ENCODE measurements around the gene GNA12. TPM values are rescaled to one million over a fixed set of nuclear protein-coding genes. Genes with fewer than 3 reads are reported as not detected.

The GNA12 gene
- total RNA-seq, 1 experiment from 2014 or later, result 35.5 TPM

DNA sequence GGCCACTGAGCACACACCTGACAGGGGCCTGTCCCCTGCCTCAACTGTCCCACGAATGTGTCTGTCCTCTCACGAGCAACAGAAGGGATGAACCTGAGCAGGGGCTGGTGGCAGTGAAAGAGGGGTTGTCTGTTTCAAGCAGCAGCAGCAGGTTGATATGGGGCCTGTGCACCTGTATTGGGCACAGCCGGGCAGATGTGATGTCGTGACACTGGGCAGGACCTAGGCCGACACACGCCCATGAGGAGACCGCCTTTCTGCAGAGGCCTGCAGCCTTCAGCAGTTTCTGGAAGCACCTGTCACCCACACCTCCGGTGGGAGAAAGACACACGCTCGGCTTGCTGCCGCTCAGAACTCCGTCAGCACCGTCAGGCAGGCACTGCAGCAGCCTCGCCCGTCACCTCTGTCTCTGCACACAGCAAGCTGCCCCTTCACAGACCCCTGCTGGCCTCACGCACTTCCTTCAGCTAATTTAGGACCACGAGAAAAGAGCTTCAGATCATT is 107.6 kb downstream of the GNA12 start:
- no peak for TF ChIP-seq EZH2 (IDR thresholded peaks at IDR 0.05; ENCODE audit: borderline replicate concordance, low read depth, low read length, poor library complexity, severe bottlenecking)
- TF ChIP-seq, protein P1, sequence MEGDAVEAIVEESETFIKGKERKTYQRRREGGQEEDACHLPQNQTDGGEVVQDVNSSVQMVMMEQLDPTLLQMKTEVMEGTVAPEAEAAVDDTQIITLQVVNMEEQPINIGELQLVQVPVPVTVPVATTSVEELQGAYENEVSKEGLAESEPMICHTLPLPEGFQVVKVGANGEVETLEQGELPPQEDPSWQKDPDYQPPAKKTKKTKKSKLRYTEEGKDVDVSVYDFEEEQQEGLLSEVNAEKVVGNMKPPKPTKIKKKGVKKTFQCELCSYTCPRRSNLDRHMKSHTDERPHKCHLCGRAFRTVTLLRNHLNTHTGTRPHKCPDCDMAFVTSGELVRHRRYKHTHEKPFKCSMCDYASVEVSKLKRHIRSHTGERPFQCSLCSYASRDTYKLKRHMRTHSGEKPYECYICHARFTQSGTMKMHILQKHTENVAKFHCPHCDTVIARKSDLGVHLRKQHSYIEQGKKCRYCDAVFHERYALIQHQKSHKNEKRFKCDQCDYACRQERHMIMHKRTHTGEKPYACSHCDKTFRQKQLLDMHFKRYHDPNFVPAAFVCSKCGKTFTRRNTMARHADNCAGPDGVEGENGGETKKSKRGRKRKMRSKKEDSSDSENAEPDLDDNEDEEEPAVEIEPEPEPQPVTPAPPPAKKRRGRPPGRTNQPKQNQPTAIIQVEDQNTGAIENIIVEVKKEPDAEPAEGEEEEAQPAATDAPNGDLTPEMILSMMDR (conservative IDR thresholded peaks at IDR 0.05; ENCODE audit: low read depth, low read length), result no peak
- Histone ChIP-seq H3K9me3 (ENCODE audit: low read depth, low read length, poor library complexity, severe bottlenecking) (no peaks in the 10 kb centered on the region), H3K27ac (ENCODE audit: low read depth, low read length, poor library complexity, severe bottlenecking) (no peak overlapping the region), H3K4me1 (ENCODE audit: insufficient read depth, low read length, poor library complexity, severe bottlenecking) (peaks cover 9% of the 10 kb centered on the region), H3K4me3 (ENCODE audit: low read depth, low read length, poor library complexity, severe bottlenecking) (no peak overlapping the region), H3K27me3 (replicated peaks; ENCODE audit: insufficient read depth, low read depth, low read length, poor library complexity) (no peaks in the 10 kb centered on the region), H3K36me3 (ENCODE audit: insufficient read depth, low read length, poor library complexity, severe bottlenecking) (no peaks in the 10 kb centered on the region)
- no TSS peak for BruUV-seq (replicated peaks)
- intact Hi-C loops (cut with micrococcal nuclease; ENCODE audit: unreplicated experiment), result no loop called here
- DNase-seq (ENCODE audit: low spot score), result no peak
- POLR2A ChIA-PET (ENCODE audit: low non-redundant PET), result no interaction called here
- CTCF ChIA-PET, result no interaction called here

DNA sequence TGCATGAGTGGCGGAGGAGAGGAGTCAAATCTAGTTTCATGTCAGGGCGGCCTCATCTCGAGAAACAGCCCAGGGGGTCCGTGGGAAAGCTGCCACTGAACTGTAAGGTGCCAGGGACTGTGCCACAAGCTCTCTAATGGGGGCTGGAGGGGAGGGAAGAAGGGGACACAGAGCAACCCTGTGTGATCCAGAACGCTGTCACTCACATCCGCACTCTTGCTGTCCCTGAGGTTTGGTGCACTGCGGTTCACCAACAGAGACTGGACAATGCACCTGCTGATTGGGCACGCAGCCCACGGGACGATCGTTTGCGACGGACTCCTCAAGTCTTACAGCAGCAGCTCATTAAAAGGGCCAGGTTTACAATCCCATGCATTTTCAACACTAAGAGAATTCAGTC is 108.4 kb downstream of the GNA12 start:
- CTCF ChIA-PET, result no interaction called here

DNA sequence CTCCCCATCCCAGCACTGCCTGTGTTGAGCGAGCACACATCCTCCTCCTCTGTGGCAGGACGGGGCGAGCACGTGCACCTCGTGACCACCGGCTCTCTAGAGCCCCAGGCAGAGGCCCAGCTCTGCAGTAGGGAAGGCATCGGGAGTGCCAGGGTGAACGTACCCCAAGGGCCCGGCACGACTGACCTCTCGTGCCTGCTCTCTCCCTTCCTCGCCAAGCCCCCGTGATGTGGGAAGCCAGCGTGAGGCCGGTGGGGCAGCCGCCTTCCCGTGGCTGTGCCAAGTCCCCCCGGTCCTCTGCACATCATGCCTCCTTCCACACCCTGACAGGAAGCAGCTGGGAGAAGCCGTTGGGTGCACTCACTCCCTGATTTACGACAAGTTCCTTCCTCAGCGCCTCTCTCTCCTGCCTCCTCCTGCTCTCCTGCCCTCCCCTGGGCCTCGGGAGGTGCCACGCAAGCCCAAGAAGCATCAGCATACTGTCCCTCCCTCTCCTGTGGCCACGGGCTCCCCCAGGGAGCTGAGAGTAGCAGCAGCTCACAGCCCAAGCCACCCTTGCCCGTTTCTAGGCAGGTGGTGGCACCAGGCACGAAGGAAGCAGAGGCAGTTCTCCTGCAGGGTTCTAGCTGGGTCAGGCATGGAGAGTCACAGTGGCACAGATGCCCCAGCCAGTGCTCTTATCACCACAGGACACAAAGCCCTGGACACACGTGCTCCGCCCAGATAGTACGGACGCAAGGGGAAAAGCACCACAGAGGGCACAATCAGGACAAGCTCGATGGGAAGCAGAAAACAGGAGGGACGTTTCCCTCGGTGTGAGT is 109.1 kb downstream of the GNA12 start:
- CTCF ChIA-PET, result interaction anchor here (0.7 kb wide), 1 partner anchor 506 kb away, joined by 3 read pairs; no protein-coding TSS in a partner anchor
- Histone ChIP-seq H3K36me3 (ENCODE audit: insufficient read depth, low read length, poor library complexity, severe bottlenecking) (no peaks in the 10 kb centered on the region), H3K27me3 (replicated peaks; ENCODE audit: insufficient read depth, low read depth, low read length, poor library complexity) (no peaks in the 10 kb centered on the region), H3K27ac (ENCODE audit: low read depth, low read length, poor library complexity, severe bottlenecking) (peak overlapping the region; percentile 49), H3K4me3 (ENCODE audit: low read depth, low read length, poor library complexity, severe bottlenecking) (no peak overlapping the region), H3K9me3 (ENCODE audit: low read depth, low read length, poor library complexity, severe bottlenecking) (no peaks in the 10 kb centered on the region), H3K4me1 (ENCODE audit: insufficient read depth, low read length, poor library complexity, severe bottlenecking) (peaks cover 9% of the 10 kb centered on the region)
- BruUV-seq (replicated peaks), result no TSS peak
- peak; percentile 68 for DNase-seq (ENCODE audit: low spot score)
- TF ChIP-seq, protein P1 (conservative IDR thresholded peaks at IDR 0.05; ENCODE audit: low read depth, low read length), result no peak
- TF ChIP-seq EZH2 (IDR thresholded peaks at IDR 0.05; ENCODE audit: borderline replicate concordance, low read depth, low read length, poor library complexity, severe bottlenecking), result no peak
- intact Hi-C loops (cut with micrococcal nuclease; ENCODE audit: unreplicated experiment), result no loop called here
- POLR2A ChIA-PET (ENCODE audit: low non-redundant PET), result no interaction called here

More for the DNA sequence above, 108.4 kb downstream of the GNA12 start:
- intact Hi-C loops (cut with micrococcal nuclease; ENCODE audit: unreplicated experiment), result no loop called here
- Histone ChIP-seq H3K27ac (ENCODE audit: low read depth, low read length, poor library complexity, severe bottlenecking) (no peak overlapping the region), H3K4me3 (ENCODE audit: low read depth, low read length, poor library complexity, severe bottlenecking) (no peak overlapping the region), H3K27me3 (replicated peaks; ENCODE audit: insufficient read depth, low read depth, low read length, poor library complexity) (no peaks in the 10 kb centered on the region), H3K4me1 (ENCODE audit: insufficient read depth, low read length, poor library complexity, severe bottlenecking) (peaks cover 9% of the 10 kb centered on the region), H3K36me3 (ENCODE audit: insufficient read depth, low read length, poor library complexity, severe bottlenecking) (no peaks in the 10 kb centered on the region), H3K9me3 (ENCODE audit: low read depth, low read length, poor library complexity, severe bottlenecking) (no peaks in the 10 kb centered on the region)
- POLR2A ChIA-PET (ENCODE audit: low non-redundant PET), result no interaction called here
- no peak for TF ChIP-seq EZH2 (IDR thresholded peaks at IDR 0.05; ENCODE audit: borderline replicate concordance, low read depth, low read length, poor library complexity, severe bottlenecking)
- TF ChIP-seq, protein P1 (conservative IDR thresholded peaks at IDR 0.05; ENCODE audit: low read depth, low read length), result no peak
- DNase-seq (ENCODE audit: low spot score), result no peak
- no TSS peak for BruUV-seq (replicated peaks)

Data from A673 (cell line).